Cardiac fibroblast (primary cell): ENCODE measurements around the gene ZNF536.

ENCODE experiments used
- DNase-seq, 2 donors: peaks; one replicate each; pipeline versions ENCODE4 v3.0.0 to v3.0.0-alpha.2; 2010; ENCODE audit warnings: low read depth in 2 of 2
- H3K4me3 ChIP-seq, 2 donors: replicated peaks in 1 of 2; 1 replicate in 1 of 2; 2 replicates in 1 of 2; pipeline ENCODE4 v1.5.1; 2011; ENCODE audit warnings: low read depth in 2 of 2, low read length in 2 of 2, mild to moderate bottlenecking in 2 of 2, moderate library complexity in 1 of 2
- TF ChIP-seq, protein P1 (sequence below): IDR thresholded peaks from one replicate; pipeline ENCODE4 v1.5.1; 2011; ENCODE audit warnings: low read depth, mild to moderate bottlenecking, low read length, inconsistent platforms

Gene ZNF536

DNA sequence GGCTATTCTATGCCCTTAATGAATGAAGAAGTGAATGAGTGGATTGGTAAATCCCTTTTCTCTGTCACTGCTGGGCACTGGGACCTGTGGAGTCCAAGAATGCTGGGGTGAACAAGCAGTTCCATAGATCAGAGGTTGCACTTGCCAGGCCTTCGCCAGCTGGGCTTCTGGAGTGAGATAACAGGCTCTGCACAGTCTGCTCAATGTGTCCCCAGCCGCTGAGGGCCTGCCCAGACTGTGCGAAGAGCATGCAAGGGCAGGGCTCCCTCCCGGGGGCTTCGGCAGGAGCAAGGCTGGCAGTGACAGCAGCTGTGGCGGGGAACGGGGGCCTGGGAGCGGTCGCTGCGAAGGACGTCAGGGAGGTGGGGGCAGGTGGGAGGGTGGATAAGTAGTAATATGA is 51.3 kb downstream of the ZNF536 start:
- H3K4me3 ChIP-seq, result no peak overlapping the region
- TF ChIP-seq, protein P1, sequence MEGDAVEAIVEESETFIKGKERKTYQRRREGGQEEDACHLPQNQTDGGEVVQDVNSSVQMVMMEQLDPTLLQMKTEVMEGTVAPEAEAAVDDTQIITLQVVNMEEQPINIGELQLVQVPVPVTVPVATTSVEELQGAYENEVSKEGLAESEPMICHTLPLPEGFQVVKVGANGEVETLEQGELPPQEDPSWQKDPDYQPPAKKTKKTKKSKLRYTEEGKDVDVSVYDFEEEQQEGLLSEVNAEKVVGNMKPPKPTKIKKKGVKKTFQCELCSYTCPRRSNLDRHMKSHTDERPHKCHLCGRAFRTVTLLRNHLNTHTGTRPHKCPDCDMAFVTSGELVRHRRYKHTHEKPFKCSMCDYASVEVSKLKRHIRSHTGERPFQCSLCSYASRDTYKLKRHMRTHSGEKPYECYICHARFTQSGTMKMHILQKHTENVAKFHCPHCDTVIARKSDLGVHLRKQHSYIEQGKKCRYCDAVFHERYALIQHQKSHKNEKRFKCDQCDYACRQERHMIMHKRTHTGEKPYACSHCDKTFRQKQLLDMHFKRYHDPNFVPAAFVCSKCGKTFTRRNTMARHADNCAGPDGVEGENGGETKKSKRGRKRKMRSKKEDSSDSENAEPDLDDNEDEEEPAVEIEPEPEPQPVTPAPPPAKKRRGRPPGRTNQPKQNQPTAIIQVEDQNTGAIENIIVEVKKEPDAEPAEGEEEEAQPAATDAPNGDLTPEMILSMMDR, result no peak
- no peak for DNase-seq

DNA sequence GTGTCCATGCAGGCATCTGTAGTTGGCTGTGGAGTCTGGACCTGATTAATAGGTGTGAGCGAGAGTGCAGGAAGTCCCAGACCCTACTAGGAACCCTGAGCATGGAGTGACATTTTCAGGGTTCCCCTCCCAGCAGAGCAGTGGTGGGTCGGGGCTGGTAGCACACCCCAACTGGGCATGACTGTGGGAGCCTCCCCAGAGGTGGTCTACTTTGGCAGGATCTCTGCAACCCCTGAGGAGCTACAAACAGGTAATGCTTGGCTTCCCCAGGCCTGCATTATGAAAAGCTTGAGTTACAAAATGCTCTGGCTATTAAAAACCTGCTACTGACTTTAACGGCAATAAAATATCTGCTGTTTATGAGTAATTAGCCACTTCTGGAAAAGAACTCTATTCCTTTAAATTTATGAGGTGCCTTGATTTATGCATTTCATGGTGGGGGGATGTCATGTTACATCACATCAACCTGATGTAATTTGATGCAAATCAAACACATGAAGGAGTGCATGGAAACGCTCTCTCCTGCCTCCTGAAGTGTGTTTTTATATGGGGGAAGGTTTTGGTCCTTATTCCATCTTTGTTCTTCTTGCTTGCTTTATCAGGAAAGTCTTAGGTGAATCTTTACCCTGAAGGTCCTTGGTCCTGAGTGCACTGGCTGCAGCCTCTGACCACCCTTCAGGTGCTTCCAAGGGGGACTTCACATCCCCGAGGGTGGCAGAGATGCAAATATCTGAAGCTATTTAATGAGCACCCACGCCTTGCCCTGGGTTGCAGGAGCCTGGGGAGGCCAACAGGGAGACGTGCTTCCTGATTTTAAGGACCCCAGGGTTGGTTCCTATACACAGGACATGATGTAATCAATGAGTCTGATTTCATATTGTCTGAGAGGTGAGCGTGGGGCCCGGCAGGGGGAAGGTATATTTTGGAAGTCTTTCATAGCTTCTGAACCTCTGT is 54.0 kb downstream of the ZNF536 start:
- TF ChIP-seq, protein P1, result no peak
- H3K4me3 ChIP-seq, result no peak overlapping the region
- DNase-seq, result no peak

GRCh38 chr19:30426864-30427263 is 54.7 kb downstream of the ZNF536 start:
- no peak for DNase-seq
- TF ChIP-seq, protein P1, result no peak
- H3K4me3 ChIP-seq, result no peak overlapping the region

- H3K4me3 ChIP-seq, result no peak overlapping the region
- TF ChIP-seq, protein P1, result no peak
- no peak for DNase-seq
Measured at GRCh38 chr19:30428092-30428680, 56.0 kb downstream of the ZNF536 start.

DNA sequence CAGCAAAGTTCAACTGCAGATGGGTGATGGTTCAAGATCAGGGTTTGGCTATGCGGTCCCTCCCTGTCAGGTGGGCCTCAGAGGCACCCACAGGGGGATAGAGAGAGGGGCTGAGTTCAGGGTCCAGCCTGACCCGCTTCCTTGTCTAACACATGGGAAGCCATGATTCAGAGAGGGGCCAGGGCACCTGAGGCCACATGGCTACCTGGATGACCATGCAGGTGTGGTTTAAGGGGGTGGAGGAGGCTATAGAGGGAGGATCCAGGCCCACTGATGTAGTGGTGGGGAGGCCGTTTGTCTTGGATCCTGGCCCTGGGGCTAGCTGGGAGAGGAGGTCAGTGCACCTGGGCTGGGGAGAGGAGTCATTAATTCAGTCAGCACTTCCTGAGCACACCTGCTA is 56.7 kb downstream of the ZNF536 start:
- no peak overlapping the region for H3K4me3 ChIP-seq
- DNase-seq, result no peak
- TF ChIP-seq, protein P1, result no peak

DNA sequence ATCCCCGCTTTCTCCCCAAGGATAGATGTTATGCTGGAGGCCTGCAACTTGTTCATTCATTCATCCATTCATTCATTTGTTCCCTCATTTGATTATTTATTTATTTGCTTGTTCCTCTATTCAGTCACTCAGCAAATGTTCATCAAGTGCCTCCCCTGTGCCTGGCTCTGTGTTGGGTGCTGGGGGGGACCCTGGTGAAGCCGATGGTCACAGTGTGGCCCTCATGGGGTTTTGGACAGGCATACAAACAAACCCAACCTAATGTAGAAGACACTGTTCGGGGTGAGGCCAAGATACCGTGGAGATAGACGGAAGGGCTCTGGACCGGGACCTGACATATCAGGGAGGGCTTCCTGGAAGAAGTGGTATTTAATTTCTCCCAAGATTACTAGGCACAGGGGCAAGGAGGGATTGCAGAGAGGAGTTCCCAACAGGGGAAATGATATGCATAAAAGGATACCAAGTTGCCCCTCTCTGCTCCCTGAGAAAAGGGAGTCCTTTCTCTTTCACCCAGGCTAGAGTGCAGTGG is 58.1 kb downstream of the ZNF536 start:
- TF ChIP-seq, protein P1, result no peak
- no peak for DNase-seq
- no peak overlapping the region for H3K4me3 ChIP-seq
